ENCODE results near the gene MSI2.
A peak's percentile ranks its signal among the peaks of the same experiment; 100 is the strongest.

MSI2 gene

DNA sequence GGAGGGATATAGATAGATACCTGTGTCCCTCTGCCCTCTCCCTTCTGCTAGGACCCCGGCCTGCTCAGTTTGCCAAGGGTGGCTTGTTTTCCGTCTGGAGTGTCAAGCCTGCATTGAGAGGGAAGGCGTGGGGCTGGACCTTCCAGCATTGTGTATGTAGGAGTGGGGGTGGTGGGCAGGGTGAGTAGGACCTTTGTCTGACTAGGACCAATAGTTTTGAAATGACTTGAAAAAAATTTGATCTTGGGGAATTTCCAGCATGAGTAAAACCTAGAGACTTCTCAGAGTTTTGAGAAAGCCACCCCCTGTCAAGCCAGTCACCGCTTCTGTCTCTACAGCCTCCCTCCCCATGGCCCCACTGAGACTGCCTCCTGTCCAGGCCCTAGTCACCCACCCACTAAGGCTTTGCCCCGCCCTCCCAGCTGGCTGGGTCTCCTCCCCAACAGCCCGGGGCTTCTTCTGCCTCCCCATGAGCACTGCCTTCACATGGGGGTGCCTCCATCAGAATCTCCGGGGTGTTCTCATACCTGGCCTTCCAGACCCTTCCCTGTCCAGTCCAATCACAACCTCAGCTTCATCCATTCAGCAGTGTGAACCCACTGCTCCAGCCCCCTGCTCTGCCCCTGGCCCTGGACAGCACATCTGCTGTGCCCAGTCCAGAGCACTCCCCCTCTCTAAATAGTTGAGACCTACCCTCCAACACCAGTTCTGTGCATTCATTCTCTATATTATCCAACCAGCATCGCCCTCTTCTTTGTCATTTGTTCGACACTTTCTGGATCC, 207.0 kb downstream of the MSI2 start:
- no peak overlapping the region for H3K4me2 ChIP-seq (ENCODE audit: low read length)
- H2BK120ac ChIP-seq (ENCODE audit: insufficient read depth, low read length, poor library complexity): peak overlapping the region; percentile 22
- no peak overlapping the region for H3K23ac ChIP-seq (ENCODE audit: low read length)
- H3K14ac ChIP-seq (ENCODE audit: low read length): peak overlapping the region; percentile 11
- H2BK12ac ChIP-seq (ENCODE audit: low read length): no peak overlapping the region
- no peak overlapping the region for H2AK5ac ChIP-seq (ENCODE audit: low read length)
- H4K91ac ChIP-seq (ENCODE audit: low read depth, low read length): peak overlapping the region; percentile 4
- no peaks in the 10 kb centered on the region for H3K79me2 ChIP-seq (ENCODE audit: control insufficient read depth, insufficient read depth, low read length, poor library complexity)
- H3K79me1 ChIP-seq (ENCODE audit: low read length): peaks cover 8% of the 10 kb centered on the region
- no peak overlapping the region for H2AFZ ChIP-seq (ENCODE audit: insufficient read depth, low read length, poor library complexity)
- no peak overlapping the region for H2BK5ac ChIP-seq (ENCODE audit: low read depth, low read length, poor library complexity)
- H3K9me3 ChIP-seq (ENCODE audit: insufficient read depth, low read depth, low read length): no peaks in the 10 kb centered on the region
- no peak overlapping the region for H3K9ac ChIP-seq (ENCODE audit: low read length)
- H3K36me3 ChIP-seq (ENCODE audit: control insufficient read depth in 1 of 2, insufficient read depth in 2 of 2, low read length in 2 of 2): peaks cover 0 to 2% of the 10 kb centered on the region in 2 experiments
- no peak overlapping the region for H3K4me3 ChIP-seq (ENCODE audit: low read depth, low read length)
- H3K27me3 ChIP-seq (ENCODE audit: insufficient read depth, low read length): no peaks in the 10 kb centered on the region
- no peak overlapping the region for H3K27ac ChIP-seq (ENCODE audit: low read depth, low read length)
- no CpG with 5 or more reads among the region's 9 CpGs for WGBS (ENCODE audit: extremely low coverage, insufficient coverage, insufficient read length)
- peak overlapping the region; percentile 22 for H4K8ac ChIP-seq (ENCODE audit: low read depth, low read length)
- H3K18ac ChIP-seq (ENCODE audit: low read length): peak overlapping the region; percentile 39
- peaks cover 19 to 26% of the 10 kb centered on the region in 2 experiments for H3K4me1 ChIP-seq (ENCODE audit: control insufficient read depth in 1 of 2, insufficient read depth in 2 of 2, low read length in 2 of 2)
- H3K4ac ChIP-seq (ENCODE audit: low read depth, low read length): no peak overlapping the region
- H4K12ac ChIP-seq (ENCODE audit: low read depth, low read length): no peak overlapping the region
- peak; percentile 76 to 89 for DNase-seq

DNA sequence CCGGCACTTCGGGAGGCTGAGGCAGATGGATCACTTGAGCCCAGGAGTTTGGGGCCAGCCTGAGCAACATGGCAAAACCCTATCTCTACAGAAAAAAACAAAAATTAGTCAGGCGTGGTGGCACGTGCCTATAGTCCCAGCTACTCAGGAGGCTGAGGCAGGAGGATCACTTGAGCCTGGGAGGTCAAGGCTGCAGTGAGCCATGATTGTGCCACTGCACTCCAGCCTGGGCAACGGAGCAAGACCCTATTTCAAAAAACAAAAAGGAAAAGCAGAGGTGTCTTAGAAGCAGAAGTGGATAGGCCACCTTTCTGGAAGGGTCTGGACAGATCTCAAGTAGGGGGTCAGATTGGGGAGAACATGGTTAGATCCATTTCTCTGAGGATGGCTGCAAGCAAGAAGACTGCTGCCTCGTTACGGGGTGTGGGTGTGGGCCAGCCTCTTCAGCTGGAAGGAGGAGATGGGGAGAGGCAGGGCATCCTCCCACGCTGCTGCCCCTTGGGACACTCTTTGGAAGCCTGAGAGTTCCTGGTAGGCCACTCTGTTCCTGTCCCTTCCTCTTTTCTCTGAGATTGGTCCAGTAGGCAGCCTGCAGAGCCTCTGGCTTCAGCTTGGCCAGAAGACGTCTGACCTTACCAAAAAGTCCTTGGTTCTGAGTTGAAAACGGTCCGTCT, 208.0 kb downstream of the MSI2 start:
- Histone ChIP-seq H3K27ac (ENCODE audit: low read depth, low read length) (no peak overlapping the region), H3K4ac (ENCODE audit: low read depth, low read length) (peak overlapping the region; percentile 9), H3K9ac (ENCODE audit: low read length) (no peak overlapping the region), H3K23ac (ENCODE audit: low read length) (no peak overlapping the region), H3K27me3 (ENCODE audit: insufficient read depth, low read length) (no peaks in the 10 kb centered on the region), H2BK120ac (ENCODE audit: insufficient read depth, low read length, poor library complexity) (no peak overlapping the region), H4K12ac (ENCODE audit: low read depth, low read length) (no peak overlapping the region), H2AK5ac (ENCODE audit: low read length) (peak overlapping the region; percentile 37), H3K9me3 (ENCODE audit: insufficient read depth, low read depth, low read length) (no peaks in the 10 kb centered on the region), H3K4me1 (ENCODE audit: control insufficient read depth in 1 of 2, insufficient read depth in 2 of 2, low read length in 2 of 2) (peaks cover 16 to 20% of the 10 kb centered on the region in 2 experiments), H3K79me2 (ENCODE audit: control insufficient read depth, insufficient read depth, low read length, poor library complexity) (no peaks in the 10 kb centered on the region), H4K8ac (ENCODE audit: low read depth, low read length) (no peak overlapping the region), H2AFZ (ENCODE audit: insufficient read depth, low read length, poor library complexity) (no peak overlapping the region), H3K4me3 (ENCODE audit: low read depth, low read length) (no peak overlapping the region), H3K4me2 (ENCODE audit: low read length) (no peak overlapping the region), H3K79me1 (ENCODE audit: low read length) (peaks cover 8% of the 10 kb centered on the region), H4K91ac (ENCODE audit: low read depth, low read length) (peak overlapping the region; percentile 18), H2BK12ac (ENCODE audit: low read length) (peak overlapping the region; percentile 25), H3K14ac (ENCODE audit: low read length) (peak overlapping the region; percentile 14), H3K36me3 (ENCODE audit: control insufficient read depth in 1 of 2, insufficient read depth in 2 of 2, low read length in 2 of 2) (peaks cover 0 to 2% of the 10 kb centered on the region in 2 experiments), H2BK5ac (ENCODE audit: low read depth, low read length, poor library complexity) (no peak overlapping the region), H3K18ac (ENCODE audit: low read length) (peak overlapping the region; percentile 11)
- DNase-seq: no peak
- WGBS (ENCODE audit: extremely low coverage, insufficient coverage, insufficient read length): no CpG with 5 or more reads among the region's 11 CpGs

GRCh38 chr17:57465610-57466009, 209.3 kb downstream of the MSI2 start:
- Histone ChIP-seq H3K18ac (ENCODE audit: low read length) (peak overlapping the region; percentile 56), H4K8ac (ENCODE audit: low read depth, low read length) (no peak overlapping the region), H3K79me2 (ENCODE audit: control insufficient read depth, insufficient read depth, low read length, poor library complexity) (no peaks in the 10 kb centered on the region), H3K4ac (ENCODE audit: low read depth, low read length) (peak overlapping the region; percentile 39), H3K36me3 (ENCODE audit: control insufficient read depth in 1 of 2, insufficient read depth in 2 of 2, low read length in 2 of 2) (peaks cover 0 to 2% of the 10 kb centered on the region in 2 experiments), H3K9me3 (ENCODE audit: insufficient read depth, low read depth, low read length) (no peaks in the 10 kb centered on the region), H2BK5ac (ENCODE audit: low read depth, low read length, poor library complexity) (no peak overlapping the region), H3K27ac (ENCODE audit: low read depth, low read length) (no peak overlapping the region), H3K4me2 (ENCODE audit: low read length) (no peak overlapping the region), H3K9ac (ENCODE audit: low read length) (no peak overlapping the region), H3K14ac (ENCODE audit: low read length) (peak overlapping the region; percentile 42), H3K4me1 (ENCODE audit: control insufficient read depth in 1 of 2, insufficient read depth in 2 of 2, low read length in 2 of 2) (peaks cover 16 to 17% of the 10 kb centered on the region in 2 experiments), H2AK5ac (ENCODE audit: low read length) (no peak overlapping the region), H3K27me3 (ENCODE audit: insufficient read depth, low read length) (no peaks in the 10 kb centered on the region), H2BK12ac (ENCODE audit: low read length) (no peak overlapping the region), H3K23ac (ENCODE audit: low read length) (no peak overlapping the region), H2AFZ (ENCODE audit: insufficient read depth, low read length, poor library complexity) (no peak overlapping the region), H4K91ac (ENCODE audit: low read depth, low read length) (no peak overlapping the region), H3K79me1 (ENCODE audit: low read length) (peaks cover 8% of the 10 kb centered on the region), H4K12ac (ENCODE audit: low read depth, low read length) (no peak overlapping the region), H3K4me3 (ENCODE audit: low read depth, low read length) (no peak overlapping the region), H2BK120ac (ENCODE audit: insufficient read depth, low read length, poor library complexity) (no peak overlapping the region)
- no CpG with 5 or more reads among the region's 5 CpGs for WGBS (ENCODE audit: extremely low coverage, insufficient coverage, insufficient read length)
- DNase-seq: no peak

DNA sequence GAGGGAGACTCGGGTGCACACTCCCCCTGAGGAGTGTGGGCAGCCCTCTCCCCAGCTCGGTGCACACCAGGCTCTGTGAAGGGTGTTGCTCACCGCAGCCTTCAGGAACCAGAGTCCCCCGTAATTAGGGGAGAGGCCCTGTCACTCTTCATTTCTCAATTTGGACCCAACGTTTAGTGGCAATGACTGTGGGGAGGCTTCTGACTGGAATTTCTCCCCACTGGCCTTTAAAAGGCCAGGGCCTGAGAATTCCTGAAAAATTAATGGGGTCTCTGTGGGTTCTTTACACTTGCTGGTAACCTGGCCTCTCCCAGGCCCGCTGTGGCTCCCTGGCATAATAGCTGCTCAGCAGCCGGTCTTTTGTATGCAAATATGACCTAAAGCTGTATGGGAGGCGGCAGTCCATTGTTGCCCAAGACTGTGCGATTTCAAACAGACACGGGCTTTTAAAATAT, 209.7 kb downstream of the MSI2 start:
- Histone ChIP-seq H3K27ac (ENCODE audit: low read depth, low read length) (peak overlapping the region; percentile 29), H4K8ac (ENCODE audit: low read depth, low read length) (no peak overlapping the region), H3K4me3 (ENCODE audit: low read depth, low read length) (no peak overlapping the region), H2AFZ (ENCODE audit: insufficient read depth, low read length, poor library complexity) (no peak overlapping the region), H3K79me1 (ENCODE audit: low read length) (peaks cover 6% of the 10 kb centered on the region), H4K91ac (ENCODE audit: low read depth, low read length) (peak overlapping the region; percentile 14), H3K4me2 (ENCODE audit: low read length) (no peak overlapping the region), H3K4ac (ENCODE audit: low read depth, low read length) (peak overlapping the region; percentile 39), H2AK5ac (ENCODE audit: low read length) (no peak overlapping the region), H4K12ac (ENCODE audit: low read depth, low read length) (no peak overlapping the region), H3K27me3 (ENCODE audit: insufficient read depth, low read length) (no peaks in the 10 kb centered on the region), H3K18ac (ENCODE audit: low read length) (peak overlapping the region; percentile 56), H3K9me3 (ENCODE audit: insufficient read depth, low read depth, low read length) (no peaks in the 10 kb centered on the region), H2BK12ac (ENCODE audit: low read length) (no peak overlapping the region), H2BK120ac (ENCODE audit: insufficient read depth, low read length, poor library complexity) (no peak overlapping the region), H3K4me1 (ENCODE audit: control insufficient read depth in 1 of 2, insufficient read depth in 2 of 2, low read length in 2 of 2) (peaks cover 16 to 17% of the 10 kb centered on the region in 2 experiments), H3K9ac (ENCODE audit: low read length) (no peak overlapping the region), H3K36me3 (ENCODE audit: control insufficient read depth in 1 of 2, insufficient read depth in 2 of 2, low read length in 2 of 2) (peaks cover 0 to 2% of the 10 kb centered on the region in 2 experiments), H3K14ac (ENCODE audit: low read length) (peak overlapping the region; percentile 42), H2BK5ac (ENCODE audit: low read depth, low read length, poor library complexity) (no peak overlapping the region), H3K23ac (ENCODE audit: low read length) (no peak overlapping the region), H3K79me2 (ENCODE audit: control insufficient read depth, insufficient read depth, low read length, poor library complexity) (no peaks in the 10 kb centered on the region)
- no CpG with 5 or more reads among the region's 10 CpGs for WGBS (ENCODE audit: extremely low coverage, insufficient coverage, insufficient read length)
- peak; percentile 27 to 33 for DNase-seq
